HL-60 (cell line): Measurements from ENCODE around the gene FAF1.

Source experiments
- DNase-seq, 2 experiments: peaks; one replicate each; pipeline ENCODE4 v3.0.0-alpha.2; 2010 to 2020; ENCODE audit warnings: low read depth in 1 of 2, low spot score in 1 of 2
- H3K27ac ChIP-seq: fragments of 250-450 bp; sonication (Bioruptor Pico); replicated peaks from 2 replicates; pipeline ENCODE4 v1.5.1; 2020; ENCODE audit warnings: mild to moderate bottlenecking, moderate library complexity
- H3K27me3 ChIP-seq: fragments of 250-450 bp; sonication (Bioruptor Pico); 2 replicates; pipeline ENCODE4 v1.5.1; 2021; ENCODE audit warnings: mild to moderate bottlenecking, moderate library complexity; ENCODE audit not compliant: insufficient read depth, poor library complexity, severe bottlenecking
- H3K4me3 ChIP-seq: replicated peaks from 2 replicates; pipeline ENCODE4 v1.5.1; 2011; ENCODE audit warnings: mild to moderate bottlenecking, control low read depth, low read length; ENCODE audit not compliant: insufficient read depth
- CTCF ChIP-seq: IDR thresholded peaks from one replicate; pipeline ENCODE4 v1.5.1; 2011; ENCODE audit warnings: low read length, control low read depth, inconsistent platforms; ENCODE audit not compliant: insufficient read depth
- GABPA ChIP-seq: IDR thresholded peaks from 2 replicates; pipeline ENCODE4 v1.6.1; 2012; ENCODE audit warnings: low read depth
- POLR2AphosphoS5 ChIP-seq: IDR thresholded peaks from 2 replicates; pipeline ENCODE4 v1.6.1; 2012; ENCODE audit warnings: low read depth
- REST ChIP-seq: IDR thresholded peaks from 2 replicates; pipeline ENCODE4 v1.6.1; 2012; ENCODE audit warnings: low read depth; ENCODE audit not compliant: insufficient replicate concordance
- SPI1 ChIP-seq: IDR thresholded peaks from 2 replicates; pipeline ENCODE4 v1.6.1; 2012; ENCODE audit warnings: low read depth, mild to moderate bottlenecking, borderline replicate concordance

Gene FAF1

GRCh38 chr1:50833216-50833615 is 126.9 kb downstream of the FAF1 start:
- H3K27me3 ChIP-seq = no peaks in the 10 kb centered on the region

GRCh38 chr1:50832167-50832566 is 127.9 kb downstream of the FAF1 start:
- no peak for TF ChIP-seq POLR2AphosphoS5
- no peak for TF ChIP-seq GABPA
- TF ChIP-seq CTCF = no peak
- no peak for TF ChIP-seq SPI1
- TF ChIP-seq REST = no peak
- H3K4me3 ChIP-seq = no peak overlapping the region
- no peak overlapping the region for H3K27ac ChIP-seq

More at GRCh38 chr1:50833216-50833615, 126.9 kb downstream of the FAF1 start:
- TF ChIP-seq REST (no peak), SPI1 (no peak), GABPA (no peak), CTCF (no peak), POLR2AphosphoS5 (no peak)
- DNase-seq = no peak
- H3K27ac ChIP-seq = no peak overlapping the region
- H3K4me3 ChIP-seq = no peak overlapping the region

GRCh38 chr1:50831300-50832061 is 128.6 kb downstream of the FAF1 start:
- no peaks in the 10 kb centered on the region for H3K27me3 ChIP-seq
- DNase-seq = no peak
- no peak overlapping the region for H3K27ac ChIP-seq
- H3K4me3 ChIP-seq = no peak overlapping the region
- TF ChIP-seq CTCF = no peak

More at GRCh38 chr1:50832167-50832566, 127.9 kb downstream of the FAF1 start:
- DNase-seq = no peak
- H3K27me3 ChIP-seq = no peaks in the 10 kb centered on the region

GRCh38 chr1:50830621-50831020 is 129.4 kb downstream of the FAF1 start:
- no peak for DNase-seq
- TF ChIP-seq POLR2AphosphoS5 (no peak), REST (no peak), CTCF (no peak), GABPA (no peak), SPI1 (no peak)

More at GRCh38 chr1:50830621-50831020, 129.4 kb downstream of the FAF1 start:
- no peak overlapping the region for H3K4me3 ChIP-seq
- no peak overlapping the region for H3K27ac ChIP-seq
- H3K27me3 ChIP-seq = no peaks in the 10 kb centered on the region
